GM18499 (cell line): ENCODE data around the gene PIGP.
"Not testable (repeated sequence)": the region's sequence is repeated elsewhere in the genome, so short reads cannot be mapped to it uniquely, and the experiment has no call there.

Experiments used
- ATAC-seq: cut with Tn5 transposase; IDR thresholded peaks from one replicate; pipeline ENCODE4 v1.9.1; 2021; ENCODE audit warnings: moderate number of reproducible peaks; ENCODE audit not compliant: insufficient read depth, unreplicated experiment

Gene PIGP

GRCh38 chr21:37077403-37077802 is 4.5 kb upstream of the PIGP start:
- no peak for ATAC-seq

- no peak for ATAC-seq
These were observed 3.4 kb upstream of the PIGP start for GRCh38 chr21:37076087-37076850.

- ATAC-seq = no peak
These were observed 2.4 kb upstream of the PIGP start for GRCh38 chr21:37075214-37075770.

- no peak for ATAC-seq
These were observed 1.7 kb upstream of the PIGP start for GRCh38 chr21:37074546-37074945.

GRCh38 chr21:37074197-37074510 is 1.3 kb upstream of the PIGP start:
- no peak for ATAC-seq

GRCh38 chr21:37073417-37074196 is 736 bp upstream of the PIGP start:
- ATAC-seq = no peak

DNA sequence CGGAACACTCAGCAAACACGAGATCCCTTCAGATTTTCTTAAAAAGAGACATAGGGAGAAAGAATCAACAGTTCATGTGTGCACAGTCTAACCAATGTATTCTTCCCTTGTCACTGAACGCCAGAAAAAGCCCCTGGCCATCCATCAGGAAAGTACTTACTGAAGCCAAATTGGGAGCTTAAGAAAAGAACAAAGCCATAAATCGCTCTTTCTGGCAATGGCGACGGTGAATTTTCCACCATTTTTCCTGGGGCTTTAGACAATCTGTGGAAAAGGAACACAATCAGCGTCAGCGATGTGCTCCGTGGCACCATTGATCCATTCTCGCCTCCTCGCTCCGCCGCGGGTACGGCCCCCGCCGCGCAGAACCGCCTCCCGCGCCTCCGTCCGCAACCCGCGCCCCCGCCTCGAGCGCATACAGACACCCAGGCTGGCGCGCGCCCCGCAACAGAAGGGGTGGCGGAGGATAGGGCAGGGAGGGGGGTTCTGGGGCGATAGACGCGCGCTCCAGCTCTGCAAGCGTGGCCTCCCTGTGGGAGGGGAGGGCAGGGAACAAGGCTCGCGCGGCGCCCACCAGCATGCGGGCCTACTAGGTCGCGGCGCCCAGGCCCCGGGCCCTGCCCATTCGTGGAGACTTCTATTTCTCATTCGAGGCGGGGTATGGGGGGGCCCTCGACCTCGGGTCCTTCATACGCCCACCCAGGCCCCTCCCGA is 440 bp downstream of the PIGP start:
- no peak for ATAC-seq

- no peak for ATAC-seq
These were observed 1.2 kb downstream of the PIGP start for GRCh38 chr21:37071561-37072273.

DNA sequence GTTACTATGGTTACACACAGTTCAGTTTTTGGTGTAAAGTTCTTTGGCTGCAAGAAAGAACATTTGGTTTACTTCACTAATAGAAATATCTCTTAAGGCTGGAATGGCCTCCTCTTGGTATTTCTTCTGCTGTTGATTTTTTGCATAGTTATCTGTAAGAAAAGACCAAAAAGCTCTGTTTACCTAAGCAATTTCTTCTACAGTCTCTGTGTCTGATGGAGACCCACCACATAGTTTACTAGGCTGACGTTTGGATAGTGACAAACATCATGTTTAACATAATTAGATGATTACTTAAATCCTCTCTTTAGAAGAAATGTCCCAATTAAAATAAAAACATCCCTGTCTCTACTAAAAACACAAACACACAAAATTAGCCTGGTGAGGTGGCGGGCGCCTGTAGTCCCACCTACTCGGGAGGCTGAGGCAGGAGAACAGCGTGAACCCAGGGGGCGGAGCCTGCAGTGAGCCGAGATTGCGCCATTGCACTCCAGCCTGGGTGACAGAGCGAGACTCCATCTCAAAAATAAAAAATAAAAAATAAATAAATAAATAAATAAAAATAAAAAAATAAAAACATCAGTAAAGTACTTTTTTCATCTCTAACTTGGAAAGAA is 7.2 kb downstream of the PIGP start:
- ATAC-seq = no peak

- ATAC-seq = no peak
These were observed 8.0 kb downstream of the PIGP start for GRCh38 chr21:37064841-37065240.

DNA sequence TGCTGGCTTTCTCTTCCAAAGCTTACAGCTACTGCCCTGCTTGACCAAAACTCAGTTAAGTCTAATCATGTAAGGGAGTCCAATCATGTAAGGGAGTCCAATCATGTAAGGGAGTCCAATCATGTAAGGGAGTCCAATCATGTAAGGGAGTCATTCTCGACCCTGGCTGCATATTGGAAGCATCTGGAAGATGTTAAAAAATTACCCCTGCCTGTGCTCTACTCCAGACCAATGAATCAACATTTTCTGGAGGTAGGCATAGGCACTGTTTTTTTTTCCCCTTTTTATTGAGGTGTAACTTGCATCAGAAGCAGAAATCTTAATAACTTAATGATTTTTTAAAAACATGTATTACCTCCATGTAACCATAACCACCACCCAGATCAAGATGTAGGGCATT is 9.4 kb downstream of the PIGP start:
- ATAC-seq = no peak

- ATAC-seq = no peak
These were observed 10.3 kb downstream of the PIGP start for GRCh38 chr21:37062593-37062935.

DNA sequence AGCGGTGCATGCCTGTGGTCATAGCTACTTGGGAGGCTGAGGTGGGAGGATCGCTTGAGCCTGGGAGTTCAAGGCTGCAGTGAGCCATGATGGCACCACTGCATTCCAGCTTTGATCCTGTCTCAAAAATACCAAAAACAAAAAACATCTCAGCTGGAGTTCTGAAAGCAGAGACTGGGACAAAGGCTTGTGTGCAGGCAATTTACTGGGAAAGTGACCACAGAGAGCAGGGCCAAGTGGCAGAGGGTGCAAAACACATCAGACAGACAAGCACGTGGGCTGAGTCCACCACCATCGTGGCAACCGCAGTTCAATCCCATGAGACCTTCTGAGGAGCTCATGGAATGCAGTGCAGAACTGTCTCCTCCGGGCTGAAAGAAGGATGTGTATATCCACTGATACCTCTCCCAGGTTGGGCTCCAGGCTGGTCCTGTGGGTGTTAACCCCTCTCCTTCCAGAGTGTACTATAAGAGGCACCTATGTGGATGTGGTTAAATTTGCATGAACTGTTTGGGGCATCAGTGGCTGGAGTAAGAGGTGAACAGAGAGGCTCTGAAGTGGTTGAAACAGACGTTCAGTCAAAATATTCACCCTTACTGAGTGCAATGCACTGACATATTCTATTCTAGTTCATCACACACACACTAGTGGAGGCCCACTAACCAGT is 10.8 kb downstream of the PIGP start:
- no peak for ATAC-seq

- ATAC-seq = no peak
These were observed 12.6 kb downstream of the PIGP start for GRCh38 chr21:37060296-37060695.

DNA sequence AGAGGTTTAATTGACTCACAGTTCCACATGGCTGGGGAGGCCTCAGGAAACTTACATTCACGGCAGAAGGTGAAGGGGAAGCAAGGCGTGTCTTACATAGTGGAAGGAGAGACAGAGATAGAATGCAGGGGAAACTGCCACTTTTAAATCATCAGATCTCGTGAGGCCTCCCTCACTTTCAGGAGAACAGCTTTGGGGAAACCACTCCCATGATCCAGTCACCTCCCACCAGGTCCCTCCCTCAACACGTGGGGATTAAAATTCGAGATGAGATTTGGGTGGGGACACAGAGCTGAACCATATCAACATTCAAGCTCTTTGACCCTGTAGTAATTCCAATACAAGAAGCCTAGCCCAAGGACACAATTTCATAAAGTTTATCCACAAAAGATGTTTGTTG is 13.7 kb downstream of the PIGP start:
- no peak for ATAC-seq

- no peak for ATAC-seq
These were observed 14.6 kb downstream of the PIGP start for GRCh38 chr21:37058261-37058660.

DNA sequence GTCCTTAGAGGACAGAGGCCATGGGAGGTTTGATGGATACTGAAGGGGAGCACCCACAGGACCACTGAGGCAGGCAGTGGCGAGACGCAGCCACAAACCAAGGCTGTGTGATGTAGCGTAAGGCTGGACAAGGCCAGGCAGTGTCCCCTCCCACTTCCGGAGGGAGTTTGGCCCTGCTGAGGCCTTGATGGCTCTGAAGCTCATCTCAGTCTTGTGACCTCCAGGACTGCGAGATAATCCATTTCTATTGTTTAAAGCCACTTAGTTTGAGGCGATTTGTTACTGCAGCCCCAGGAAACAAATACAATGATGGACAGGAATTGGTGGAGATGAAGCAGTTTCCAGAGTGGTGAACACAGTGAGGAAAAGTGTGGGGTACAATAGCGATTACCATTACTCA is 15.3 kb downstream of the PIGP start:
- no peak for ATAC-seq

GRCh38 chr21:37055271-37055855 is 17.5 kb downstream of the PIGP start:
- no peak for ATAC-seq

- not testable (repeated sequence) for ATAC-seq
These were observed 23.1 kb downstream of the PIGP start for GRCh38 chr21:37049741-37050140.
